GM12892 (cell line): Measurements from ENCODE around the gene SCGB1D1.
"Not testable (repeated sequence)": the region's sequence is repeated elsewhere in the genome, so short reads cannot be mapped to it uniquely, and the experiment has no call there.

Experiments
- POLR2A ChIP-seq: IDR thresholded peaks from 2 replicates; pipeline ENCODE4 v1.6.1; 2011; ENCODE audit warnings: low read depth, low read length, control low read depth
- POLR2AphosphoS5 ChIP-seq: IDR thresholded peaks from 2 replicates; pipeline ENCODE4 v1.6.1; 2011; ENCODE audit warnings: low read depth, low read length, control low read depth
- TAF1 ChIP-seq: IDR thresholded peaks from 2 replicates; pipeline ENCODE4 v1.6.1; 2011; ENCODE audit warnings: low read depth, mild to moderate bottlenecking, control low read depth, low read length, borderline replicate concordance

DNA sequence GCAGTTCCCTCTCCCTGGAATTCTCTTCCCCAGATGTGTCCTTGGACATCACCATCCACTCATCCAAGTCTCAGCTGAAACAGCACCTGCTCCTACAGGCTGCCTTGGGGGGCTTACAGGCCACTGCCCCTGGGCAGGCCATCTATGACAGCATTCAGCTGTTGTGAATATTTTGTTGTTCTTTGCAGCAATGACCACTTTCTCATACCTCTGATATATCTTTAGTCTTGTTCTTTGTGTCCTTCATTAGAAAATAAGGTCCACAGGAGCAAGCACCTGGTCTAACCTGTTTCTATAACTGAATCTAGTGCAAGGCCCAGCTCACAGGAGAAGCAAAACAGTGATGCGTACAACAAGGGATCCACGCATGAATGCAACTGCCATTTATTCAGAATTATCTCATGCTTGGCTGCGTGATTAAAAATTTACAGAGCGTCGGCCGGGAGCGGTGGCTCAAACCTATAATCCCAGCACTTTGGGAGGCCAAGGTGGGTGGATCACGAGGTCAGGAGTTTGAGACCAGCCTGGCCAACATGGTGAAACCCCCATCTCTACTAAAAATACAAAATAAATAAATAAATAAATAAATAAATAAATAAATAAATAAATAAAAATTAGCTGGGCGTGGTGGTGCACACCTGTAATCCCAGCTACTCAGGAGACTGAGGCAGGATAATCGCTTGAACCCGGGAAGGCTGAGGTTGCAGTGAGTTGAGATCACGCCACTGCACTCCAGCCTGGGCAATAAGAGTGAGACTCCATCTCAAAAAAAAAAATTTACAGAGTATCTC, 16.5 kb downstream of the SCGB1D1 start:
- not testable (repeated sequence) for TF ChIP-seq TAF1, POLR2A, POLR2AphosphoS5
